H1 (cell line): ENCODE data around the gene CHRNA5. TPM values are rescaled to one million over a fixed set of nuclear protein-coding genes. Genes with fewer than 3 reads are reported as not detected.

Source experiments
- CTCF ChIA-PET: fragments of 300-600 bp; sonication (Branson Sonifier 250); formaldehyde crosslinking; loops from one replicate; lab custom pipeline; 2021; ENCODE audit not compliant: partially characterized antibody; lab: Charles Lee
- POLR2A ChIA-PET: fragments of 300-600 bp; sonication (Branson Sonifier 250); formaldehyde crosslinking; loops from one replicate; lab custom pipeline; 2021; ENCODE audit warnings: inconsistent platforms; ENCODE audit not compliant: partially characterized antibody; lab: Charles Lee
- DNase-seq, 2 experiments: peaks; one replicate each; pipeline versions ENCODE4 v3.0.0 to v3.0.0-alpha.2; 2010 to 2022; ENCODE audit warnings: low spot score in 2 of 2, low read depth in 1 of 2, mixed read lengths in 1 of 2
- FAIRE-seq: peaks from 2 replicates; lab custom pipeline; 2011; peaks lifted over from hg19 to GRCh38; lab: Jason Lieb, UNC
- H2AFZ ChIP-seq: 2 replicates; pipeline ENCODE4 v1.8.1; 2012; ENCODE audit warnings: low read length, inconsistent platforms
- H2AK5ac ChIP-seq: 2 replicates; pipeline ENCODE4 v1.6.1; 2013; ENCODE audit warnings: low read depth, low read length
- H2BK120ac ChIP-seq: replicated peaks from 2 replicates; pipeline ENCODE3; 2013; ENCODE audit warnings: low read depth, low read length, inconsistent platforms
- H2BK12ac ChIP-seq: 2 replicates; pipeline ENCODE4 v1.6.1; 2013; ENCODE audit warnings: low read depth, low read length
- H2BK15ac ChIP-seq: 2 replicates; pipeline ENCODE4 v1.6.1; 2013; ENCODE audit warnings: low read length
- H2BK20ac ChIP-seq: 2 replicates; pipeline ENCODE4 v1.6.1; 2013; ENCODE audit warnings: low read length
- H2BK5ac ChIP-seq: 2 replicates; pipeline ENCODE4 v1.6.1; 2013; ENCODE audit warnings: low read depth, low read length
- H3K14ac ChIP-seq: 2 replicates; pipeline ENCODE4 v1.6.1; 2013; ENCODE audit warnings: inconsistent platforms; ENCODE audit not compliant: insufficient read length
- H3K18ac ChIP-seq: 2 replicates; pipeline ENCODE4 v1.6.1; 2013; ENCODE audit warnings: low read length; ENCODE audit errors: extremely low read depth
- H3K23ac ChIP-seq: 2 replicates; pipeline ENCODE4 v1.6.1; 2013; ENCODE audit warnings: inconsistent platforms; ENCODE audit not compliant: insufficient read length
- H3K23me2 ChIP-seq: 2 replicates; pipeline ENCODE4 v1.6.1; 2013; ENCODE audit warnings: low read depth, low read length
- H3K27ac ChIP-seq: 2 replicates; pipeline ENCODE4 v1.6.1; 2011; ENCODE audit warnings: low read depth, low read length, inconsistent platforms
- H3K27me3 ChIP-seq, 4 experiments: replicated peaks in 1 of 4; 1 replicate in 1 of 4; 2 replicates in 3 of 4; pipeline versions ENCODE4 v1.6.1 to v1.8.1; 2011 to 2013; ENCODE audit warnings: low read length in 3 of 4, mild to moderate bottlenecking in 3 of 4, inconsistent platforms in 2 of 4, mixed read lengths in 2 of 4, moderate library complexity in 1 of 4; ENCODE audit not compliant: control insufficient read depth in 3 of 4, insufficient read depth in 3 of 4; ENCODE audit errors: extremely low read depth in 1 of 4
- H3K36me3 ChIP-seq, 4 experiments: 2 replicates each; pipeline versions ENCODE4 v1.6.1 to v1.8.1; 2011 to 2013; ENCODE audit warnings: mild to moderate bottlenecking in 4 of 4, low read length in 3 of 4, moderate library complexity in 2 of 4, control low read depth in 1 of 4, inconsistent platforms in 1 of 4; ENCODE audit not compliant: insufficient read depth in 4 of 4, control insufficient read depth in 2 of 4
- H3K4ac ChIP-seq: replicated peaks from 2 replicates; pipeline ENCODE3; 2013; ENCODE audit warnings: low read length, low read depth, mixed read lengths, inconsistent platforms; ENCODE audit not compliant: insufficient read length
- H3K4me1 ChIP-seq, 4 experiments: replicated peaks in 1 of 4; 1 replicate in 1 of 4; 2 replicates in 3 of 4; pipeline versions ENCODE4 v1.6.1 to v1.8.1; 2011 to 2013; ENCODE audit warnings: low read length in 3 of 4, inconsistent platforms in 2 of 4, mixed read lengths in 1 of 4; ENCODE audit not compliant: insufficient read depth in 4 of 4, control insufficient read depth in 3 of 4
- H3K4me2 ChIP-seq, 2 experiments: 2 replicates each; pipeline versions ENCODE4 v1.6.1 to v1.8.1; 2011 to 2013; ENCODE audit warnings: low read depth in 2 of 2, low read length in 2 of 2, control low read depth in 1 of 2, inconsistent platforms in 1 of 2, mild to moderate bottlenecking in 1 of 2; ENCODE audit not compliant: insufficient read depth in 1 of 2
- H3K4me3 ChIP-seq, 4 experiments: fragments of 200-600, 300-600 bp in 1 of 4; sonication (generic), shearing (Covaris generic), sonication (Bioruptor Twin) in 1 of 4; 2 replicates each; pipeline versions ENCODE4 v1.5.1 to v1.8.1; 2011 to 2016; ENCODE audit warnings: low read length in 4 of 4, low read depth in 3 of 4, control low read depth in 2 of 4, inconsistent platforms in 2 of 4, mild to moderate bottlenecking in 2 of 4, mixed read lengths in 1 of 4, moderate library complexity in 1 of 4; ENCODE audit not compliant: insufficient read depth in 2 of 4; ENCODE audit errors: extremely low read depth in 1 of 4
- H3K56ac ChIP-seq: replicated peaks from 2 replicates; pipeline ENCODE3; 2013; ENCODE audit warnings: low read depth, mild to moderate bottlenecking, mixed read lengths, low read length, inconsistent platforms; ENCODE audit not compliant: insufficient read length
- H3K79me1 ChIP-seq: 2 replicates; pipeline ENCODE4 v1.6.1; 2013; ENCODE audit warnings: low read depth, low read length, control low read depth
- H3K79me2 ChIP-seq, 2 experiments: 2 replicates each; pipeline versions ENCODE4 v1.6.1 to v1.8.1; 2012 to 2013; ENCODE audit warnings: low read length in 2 of 2, mild to moderate bottlenecking in 2 of 2, inconsistent platforms in 1 of 2; ENCODE audit not compliant: insufficient read depth in 2 of 2, control insufficient read depth in 1 of 2
- H3K9ac ChIP-seq, 4 experiments: replicated peaks in 1 of 4; 1 replicate in 1 of 4; 2 replicates in 3 of 4; pipeline versions ENCODE4 v1.6.1 to v1.8.1; 2011 to 2013; ENCODE audit warnings: low read depth in 3 of 4, low read length in 3 of 4, control low read depth in 2 of 4, mild to moderate bottlenecking in 2 of 4, moderate library complexity in 2 of 4, inconsistent platforms in 1 of 4; ENCODE audit errors: extremely low read depth in 1 of 4
- H3K9me3 ChIP-seq, 2 experiments: 2 replicates each; pipeline versions ENCODE4 v1.6.1 to v1.8.1; 2012 to 2013; ENCODE audit warnings: mild to moderate bottlenecking in 2 of 2, moderate library complexity in 2 of 2, control low read depth in 1 of 2, inconsistent platforms in 1 of 2, low read depth in 1 of 2, low read length in 1 of 2, mixed read lengths in 1 of 2; ENCODE audit not compliant: insufficient read depth in 2 of 2
- H4K20me1 ChIP-seq, 2 experiments: replicated peaks in 1 of 2; 2 replicates each; pipeline versions ENCODE3 to v1.8.1; 2011 to 2013; ENCODE audit warnings: inconsistent platforms in 2 of 2, low read length in 2 of 2, mild to moderate bottlenecking in 1 of 2; ENCODE audit not compliant: insufficient read depth in 2 of 2, control insufficient read depth in 1 of 2
- H4K5ac ChIP-seq: 2 replicates; pipeline ENCODE4 v1.6.1; 2013; ENCODE audit warnings: low read length, low read depth, mixed read lengths, inconsistent platforms; ENCODE audit not compliant: insufficient read length
- H4K8ac ChIP-seq: 2 replicates; pipeline ENCODE4 v1.8.0; 2013; ENCODE audit warnings: mild to moderate bottlenecking, moderate library complexity, low read length, inconsistent platforms; ENCODE audit not compliant: insufficient read depth; ENCODE audit errors: extremely low read depth
- H4K91ac ChIP-seq: replicated peaks from 2 replicates; pipeline ENCODE3; 2013; ENCODE audit warnings: low read length, mixed read lengths, inconsistent platforms; ENCODE audit not compliant: insufficient read length
- BACH1 ChIP-seq: IDR thresholded peaks from 2 replicates; pipeline ENCODE4 v1.6.1; 2012; ENCODE audit warnings: low read length, improper control_type of control experiment
- BRCA1 ChIP-seq: IDR thresholded peaks from 2 replicates; pipeline ENCODE4 v1.6.1; 2012; ENCODE audit warnings: low read depth, low read length, improper control_type of control experiment
- CTCF ChIP-seq, 3 experiments: IDR thresholded peaks; 1 replicate in 2 of 3; 2 replicates in 1 of 3; pipeline versions ENCODE4 v1.5.1 to v1.6.1; 2011; ENCODE audit warnings: low read length in 3 of 3, mild to moderate bottlenecking in 3 of 3, inconsistent platforms in 2 of 3, low read depth in 1 of 3, moderate library complexity in 1 of 3; ENCODE audit not compliant: insufficient read depth in 1 of 3; ENCODE audit errors: control extremely low read depth in 1 of 3
- GABPA ChIP-seq: IDR thresholded peaks from 2 replicates; pipeline ENCODE4 v1.6.1; 2011; ENCODE audit warnings: mild to moderate bottlenecking, low read length, moderate library complexity, borderline replicate concordance; ENCODE audit not compliant: insufficient read depth
- JUN ChIP-seq: IDR thresholded peaks from 2 replicates; pipeline ENCODE4 v1.6.1; 2011; ENCODE audit warnings: low read depth, mild to moderate bottlenecking, improper control_type of control experiment, low read length
- JUND ChIP-seq: IDR thresholded peaks from 2 replicates; pipeline ENCODE4 v1.6.1; 2011; ENCODE audit warnings: mild to moderate bottlenecking, improper control_type of control experiment, low read length
- KDM5A ChIP-seq: fragments of 200-600 bp; IDR thresholded peaks from 2 replicates; pipeline ENCODE4 v1.7.1; 2012; ENCODE audit warnings: mild to moderate bottlenecking, low read length, inconsistent platforms, mixed read lengths
- NRF1 ChIP-seq: IDR thresholded peaks from 2 replicates; pipeline ENCODE4 v1.6.1; 2011; ENCODE audit warnings: mild to moderate bottlenecking, low read depth, low read length, improper control_type of control experiment
- POLR2AphosphoS5 ChIP-seq: IDR thresholded peaks from 2 replicates; pipeline ENCODE4 v1.6.1; 2011; ENCODE audit warnings: low read depth, low read length
- SUZ12 ChIP-seq: fragments of 200-600 bp; sonication (generic); IDR thresholded peaks from 2 replicates; pipeline ENCODE4 v1.6.1; 2012; ENCODE audit warnings: mild to moderate bottlenecking, inconsistent platforms, low read length, moderate library complexity, mixed read lengths
- TAF1 ChIP-seq: IDR thresholded peaks from 2 replicates; pipeline ENCODE4 v1.6.1; 2011; ENCODE audit warnings: mild to moderate bottlenecking, low read depth, low read length
- whole genome bisulfite sequencing, 2 experiments: shearing (Covaris generic) in 1 of 2; methylation state at CpG; one replicate each; pipeline versions ENCODE4 v1.1.6 to v1.1.7; 2013 to 2015; ENCODE audit warnings: low lambda C conversion rate in 2 of 2, mixed read lengths in 2 of 2, inconsistent platforms in 1 of 2, low coverage in 1 of 2, missing lambda C conversion rate in 1 of 2; ENCODE audit not compliant: insufficient replicate concordance in 2 of 2, insufficient coverage in 1 of 2, insufficient read length in 1 of 2; ENCODE audit errors: extremely low coverage in 1 of 2, missing lambda C conversion rate in 1 of 2; 5-methylcytosine and 5-hydroxymethylcytosine counted together
- polyA plus RNA-seq, 7 experiments: library from polyadenylated mRNA; depleted of rRNA in 3 of 7; stranded (reverse) in 5 of 7; unstranded in 2 of 7; fragments of >200 nt in 5 of 7; fragments of 200-250 nt in 2 of 7; gene quantifications; 1 replicate in 5 of 7; 2 replicates in 1 of 7; 4 replicates in 1 of 7; pipeline versions ENCODE4 v1.2.1 to v1.2.3, GENCODE V29; 2011 to 2013; ENCODE audit warnings: missing spikeins in 2 of 7, mixed read lengths in 2 of 7
- total RNA-seq: library from RNA; stranded (reverse); fragmentation: NEBNext Ultra II Directional; extraction: Animal tissue kit (Norgen Biotek cat#: 25700); gene quantifications from 2 replicates; pipeline ENCODE4 v1.2.1, GENCODE V29; 2021

The CHRNA5 gene
- total and polyA plus RNA-seq, 2 of the 8 experiments (the other 6 are each of a cell fraction or from before 2014, with no cell fraction given): 13.5 to 31.4 TPM

- H3K4ac ChIP-seq: no peak overlapping the region
- 92% methylated on average over 7 of the region's 7 CpGs; no CpG with 5 or more reads in 1 of the 2 experiments for WGBS, 2 experiments
- H3K9ac ChIP-seq: no peak overlapping the region
- H2BK120ac ChIP-seq: no peak overlapping the region
- H3K4me1 ChIP-seq: peaks cover 0 to 10% (median 2%) of the 10 kb centered on the region in 4 experiments; a peak in 6 of 7 replicates
- H3K36me3 ChIP-seq: no peaks in the 10 kb centered on the region
- H4K91ac ChIP-seq: no peak overlapping the region
- H2AFZ ChIP-seq: no peak overlapping the region
- no peak overlapping the region for H4K5ac ChIP-seq
- no peaks in the 10 kb centered on the region for H4K20me1 ChIP-seq
- no peak overlapping the region for H3K27ac ChIP-seq
- H2BK12ac ChIP-seq: no peak overlapping the region
- no peaks in the 10 kb centered on the region for H3K9me3 ChIP-seq
- H3K23ac ChIP-seq: no peak overlapping the region
- no peak overlapping the region for H3K56ac ChIP-seq
- H3K4me3 ChIP-seq: no peak overlapping the region
- no peak overlapping the region for H3K4me2 ChIP-seq
- no peak overlapping the region for H2BK20ac ChIP-seq
- DNase-seq: no peak
- peaks cover 14% of the 10 kb centered on the region; the same call in 1 of the 2 replicates for H3K23me2 ChIP-seq
- FAIRE-seq: no peak
- ChIA-PET CTCF (interaction anchor here (0.7 to 6.1 kb wide), 5 partner anchors 8 to 116 kb away, joined by 3 to 49 read pairs (median 4); no protein-coding TSS in a partner anchor), POLR2A (no interaction called here)
- H3K79me1 ChIP-seq: no peaks in the 10 kb centered on the region
- no peaks in the 10 kb centered on the region for H3K79me2 ChIP-seq
- H3K18ac ChIP-seq: no peak overlapping the region
- no peak overlapping the region for H2AK5ac ChIP-seq
- no peak overlapping the region for H3K14ac ChIP-seq
- H3K27me3 ChIP-seq: peaks cover 6 to 35% (median 32%) of the 10 kb centered on the region in 4 experiments
- H2BK15ac ChIP-seq: no peak overlapping the region
- no peak overlapping the region for H2BK5ac ChIP-seq
- H4K8ac ChIP-seq: no peak overlapping the region
- TF ChIP-seq NRF1 (no peak), JUND (no peak), BRCA1 (no peak), KDM5A (no peak), GABPA (no peak), TAF1 (no peak), SUZ12 (no peak), CTCF (IDR thresholded peaks at IDR 0.05; ENCODE audit: control extremely low read depth in 1 of 3, insufficient read depth in 1 of 3, low read depth in 1 of 3, low read length in 3 of 3) (no peak), POLR2AphosphoS5 (no peak), JUN (no peak), BACH1 (no peak)
Observed at GRCh38 chr15:78623786-78624497, 58.6 kb downstream of the CHRNA5 start.
